Mucosa of gallbladder (tissue), 1 donor: ENCODE measurements around the gene MSI2. TPM values are rescaled to one million over a fixed set of nuclear protein-coding genes. Genes with fewer than 3 reads are reported as not detected.
A peak's percentile ranks its signal among the peaks of the same experiment; 100 is the strongest.

Experiments used
- DNase-seq: peaks from one replicate; pipeline ENCODE4 v3.0.0-alpha.2; 2020; ENCODE audit warnings: low spot score
- total RNA-seq: library from RNA; stranded (reverse); gene quantifications from one replicate; pipeline ENCODE4 v1.2.1, GENCODE V29; 2021
- donor health status: DM: no; HTN: no; CAD: no.

The MSI2 gene
- total RNA-seq, 1 donor from 2014 or later, result 133 TPM

- no peak for DNase-seq
Measured at GRCh38 chr17:57678393-57678792, 422.1 kb downstream of the MSI2 start.

GRCh38 chr17:57679356-57679755, 423.0 kb downstream of the MSI2 start:
- no peak for DNase-seq

- DNase-seq, result no peak
Measured at GRCh38 chr17:57679906-57680695, 423.8 kb downstream of the MSI2 start.

- DNase-seq, result peak; percentile 8
Measured at GRCh38 chr17:57682701-57683100, 426.4 kb downstream of the MSI2 start.

GRCh38 chr17:57684711-57685498, 428.6 kb downstream of the MSI2 start:
- DNase-seq, result no peak

GRCh38 chr17:57685499-57686132, 429.3 kb downstream of the MSI2 start:
- DNase-seq, result no peak

GRCh38 chr17:57687642-57688041, 431.3 kb downstream of the MSI2 start:
- DNase-seq, result no peak

- no peak for DNase-seq
Measured at GRCh38 chr17:57689254-57689653, 432.9 kb downstream of the MSI2 start.

GRCh38 chr17:57691939-57692338, 435.6 kb downstream of the MSI2 start:
- DNase-seq, result no peak

GRCh38 chr17:57692770-57693169, 436.4 kb downstream of the MSI2 start:
- no peak for DNase-seq

GRCh38 chr17:57694051-57694450, 437.7 kb downstream of the MSI2 start:
- DNase-seq, result no peak

GRCh38 chr17:57696050-57696449, 439.7 kb downstream of the MSI2 start:
- DNase-seq, result no peak

- DNase-seq, result no peak
Measured at GRCh38 chr17:57697197-57697596, 440.9 kb downstream of the MSI2 start.

- no peak for DNase-seq
Measured at GRCh38 chr17:57697891-57698711, 441.8 kb downstream of the MSI2 start.

- no peak for DNase-seq
Measured at GRCh38 chr17:57699751-57700219, 443.5 kb downstream of the MSI2 start.

GRCh38 chr17:57701124-57701523, 444.8 kb downstream of the MSI2 start:
- DNase-seq, result no peak

- DNase-seq, result no peak
Measured at GRCh38 chr17:57703273-57703672, 446.9 kb downstream of the MSI2 start.

- DNase-seq, result no peak
Measured at GRCh38 chr17:57704448-57704847, 448.1 kb downstream of the MSI2 start.

- no peak for DNase-seq
Measured at GRCh38 chr17:57705921-57706695, 449.8 kb downstream of the MSI2 start.

GRCh38 chr17:57706761-57707160, 450.4 kb downstream of the MSI2 start:
- DNase-seq, result no peak

GRCh38 chr17:57707892-57708291, 451.6 kb downstream of the MSI2 start:
- no peak for DNase-seq
